Esophagus squamous epithelium (tissue), 4 donors: ENCODE data around the gene RCSD1.

Source experiments
- CTCF ChIP-seq, 6 experiments: fragments of 450-650 bp in 4 of 6; fragments of 200-600 bp in 2 of 6; sonication (generic) in 2 of 6; IDR thresholded peaks; one replicate each; pipeline ENCODE4 v1.5.1; 2016 to 2019; ENCODE audit warnings: antibody characterized with exemption in 6 of 6, mild to moderate bottlenecking in 4 of 6, moderate library complexity in 4 of 6
- POLR2A ChIP-seq, 4 donors: fragments of 450-650 bp; IDR thresholded peaks; one replicate each; pipeline ENCODE4 v1.6.1; 2017; ENCODE audit warnings: antibody characterized with exemption in 4 of 4, mild to moderate bottlenecking in 4 of 4, moderate library complexity in 3 of 4

- TF ChIP-seq CTCF (IDR thresholded peaks at IDR 0.05) (no peak), POLR2A (IDR thresholded peaks at IDR 0.05) (peak in 1 of 4 donors; percentile 8)
Observed at GRCh38 chr1:167631936-167632614, 2.0 kb downstream of the RCSD1 start.
